MM.1S (cell line): ENCODE data around the gene TNFRSF14.

ENCODE experiments used
- CTCF ChIP-seq: fragments of 300-600 bp; sonication (generic); IDR thresholded peaks from 2 replicates; pipeline ENCODE4 v1.5.1; 2016; ENCODE audit warnings: antibody characterized with exemption, low read length, mixed read lengths
- EZH2 ChIP-seq: fragments of 300-600 bp; sonication (generic); optimal IDR thresholded peaks from 2 replicates; pipeline ENCODE3; 2017; ENCODE audit warnings: low read depth, mild to moderate bottlenecking, antibody characterized with exemption, low read length, mixed read lengths
- EZH2phosphoT487 ChIP-seq: fragments of 300-600 bp; sonication (generic); IDR thresholded peaks from 2 replicates; pipeline ENCODE4 v1.6.1; 2018; ENCODE audit warnings: antibody characterized with exemption, low read length

- TF ChIP-seq CTCF (no peak), EZH2 (no peak), EZH2phosphoT487 (no peak)
These were observed 51.5 kb downstream of the TNFRSF14 start for GRCh38 chr1:2607641-2608091.
